AG04449 (cell line): Measurements from ENCODE around the gene PCP2.

Source experiments
- CTCF ChIA-PET: fragments of 350-600 bp; formaldehyde crosslinking; extraction: SDS; loops from one replicate; lab custom pipeline; 2021; ENCODE audit warnings: antibody characterized with exemption; lab: Yijun Ruan, JAX
- POLR2A ChIA-PET: fragments of 400-600, 350-600 bp; formaldehyde crosslinking; extraction: SDS; loops from one replicate; lab custom pipeline; 2020; ENCODE audit warnings: antibody characterized with exemption, inconsistent platforms; lab: Yijun Ruan, JAX
- DNase-seq: peaks from one replicate; pipeline ENCODE4 v3.0.0-alpha.2; 2010; ENCODE audit warnings: low read depth, low spot score
- H3K4me3 ChIP-seq: 2 replicates; pipeline ENCODE4 v1.5.1; 2011; ENCODE audit warnings: low read depth, mild to moderate bottlenecking, control low read depth, low read length
- CTCF ChIP-seq: IDR thresholded peaks from one replicate; pipeline ENCODE4 v1.5.1; 2011; ENCODE audit warnings: mild to moderate bottlenecking, moderate library complexity, low read length, control low read depth, inconsistent platforms; ENCODE audit not compliant: insufficient read depth; ENCODE audit errors: missing control alignments

Gene PCP2

DNA sequence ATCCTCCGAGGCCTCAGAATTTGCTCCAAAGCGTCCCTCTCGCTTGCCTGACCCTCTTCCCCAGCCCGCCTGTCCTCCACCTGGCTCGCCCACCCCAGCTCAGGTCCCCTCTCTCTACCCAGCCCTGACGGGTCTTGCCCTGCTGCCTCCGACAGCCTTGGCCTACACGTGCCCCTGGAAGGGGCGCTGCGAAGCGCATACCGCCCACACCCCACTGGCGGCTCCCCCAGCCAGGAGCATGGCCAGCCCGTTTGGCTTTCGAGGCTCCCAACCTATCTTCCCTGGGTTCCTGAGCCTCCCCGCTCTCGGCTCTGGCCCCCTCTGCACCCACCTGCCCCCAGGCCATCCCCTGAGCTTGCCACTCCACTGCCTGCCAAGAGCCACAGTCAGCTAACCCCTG, 8.7 kb downstream of the PCP2 start:
- no peak for DNase-seq
- POLR2A ChIA-PET = no interaction called here
- H3K4me3 ChIP-seq = no peak overlapping the region
- CTCF ChIA-PET = interaction anchor here (1.5 kb wide), 1 partner anchor 28 kb away, joined by 5 read pairs; no protein-coding TSS in a partner anchor
- TF ChIP-seq CTCF = no peak

- H3K4me3 ChIP-seq = no peak overlapping the region
- ChIA-PET POLR2A (no interaction called here), CTCF (interaction anchor here (1.1 to 1.5 kb wide), 2 partner anchors 28 kb away, joined by 3 to 5 read pairs; no protein-coding TSS in a partner anchor)
- no peak for TF ChIP-seq CTCF
- no peak for DNase-seq
These were observed 9.6 kb downstream of the PCP2 start for GRCh38 chr19:7623725-7624603.

DNA sequence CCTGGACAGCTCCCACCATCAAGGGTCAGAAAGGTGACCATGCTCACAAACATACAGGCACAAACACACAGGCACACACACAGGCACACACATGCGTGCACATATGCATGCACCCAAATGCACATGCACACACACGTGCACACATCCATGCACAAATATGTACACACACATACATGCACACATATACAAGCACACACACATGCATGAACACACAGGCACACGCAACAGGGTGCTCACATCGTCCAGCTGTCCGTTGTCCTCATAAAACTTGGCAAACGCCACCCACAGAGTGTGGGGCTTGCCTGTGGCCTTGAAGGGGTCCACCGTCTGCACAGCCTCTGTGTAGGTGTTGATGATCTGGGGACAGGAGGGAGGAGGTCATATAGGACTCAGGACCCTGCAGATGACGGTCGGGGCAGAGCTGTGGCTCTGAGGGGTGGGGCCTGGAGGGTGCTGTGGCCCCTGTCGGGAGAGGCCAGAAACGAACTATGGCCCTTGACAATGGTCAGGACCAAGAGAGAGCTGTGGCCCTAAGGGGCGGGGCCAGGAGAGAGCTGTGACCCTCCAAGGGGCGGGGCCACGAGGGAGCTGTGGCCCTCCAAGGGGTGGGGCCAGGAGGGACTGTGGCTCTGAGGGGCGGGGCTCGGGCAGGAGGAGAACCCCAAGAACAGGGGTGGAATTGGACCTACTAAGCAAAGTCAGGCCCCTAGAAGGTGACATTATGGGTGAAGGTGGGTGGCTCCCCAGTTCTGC, 10.4 kb downstream of the PCP2 start:
- ChIA-PET POLR2A (no interaction called here), CTCF (interaction anchor here (1.1 kb wide), 1 partner anchor 28 kb away, joined by 3 read pairs; no protein-coding TSS in a partner anchor)
- no peak for TF ChIP-seq CTCF
- DNase-seq = no peak
- no peak overlapping the region for H3K4me3 ChIP-seq

DNA sequence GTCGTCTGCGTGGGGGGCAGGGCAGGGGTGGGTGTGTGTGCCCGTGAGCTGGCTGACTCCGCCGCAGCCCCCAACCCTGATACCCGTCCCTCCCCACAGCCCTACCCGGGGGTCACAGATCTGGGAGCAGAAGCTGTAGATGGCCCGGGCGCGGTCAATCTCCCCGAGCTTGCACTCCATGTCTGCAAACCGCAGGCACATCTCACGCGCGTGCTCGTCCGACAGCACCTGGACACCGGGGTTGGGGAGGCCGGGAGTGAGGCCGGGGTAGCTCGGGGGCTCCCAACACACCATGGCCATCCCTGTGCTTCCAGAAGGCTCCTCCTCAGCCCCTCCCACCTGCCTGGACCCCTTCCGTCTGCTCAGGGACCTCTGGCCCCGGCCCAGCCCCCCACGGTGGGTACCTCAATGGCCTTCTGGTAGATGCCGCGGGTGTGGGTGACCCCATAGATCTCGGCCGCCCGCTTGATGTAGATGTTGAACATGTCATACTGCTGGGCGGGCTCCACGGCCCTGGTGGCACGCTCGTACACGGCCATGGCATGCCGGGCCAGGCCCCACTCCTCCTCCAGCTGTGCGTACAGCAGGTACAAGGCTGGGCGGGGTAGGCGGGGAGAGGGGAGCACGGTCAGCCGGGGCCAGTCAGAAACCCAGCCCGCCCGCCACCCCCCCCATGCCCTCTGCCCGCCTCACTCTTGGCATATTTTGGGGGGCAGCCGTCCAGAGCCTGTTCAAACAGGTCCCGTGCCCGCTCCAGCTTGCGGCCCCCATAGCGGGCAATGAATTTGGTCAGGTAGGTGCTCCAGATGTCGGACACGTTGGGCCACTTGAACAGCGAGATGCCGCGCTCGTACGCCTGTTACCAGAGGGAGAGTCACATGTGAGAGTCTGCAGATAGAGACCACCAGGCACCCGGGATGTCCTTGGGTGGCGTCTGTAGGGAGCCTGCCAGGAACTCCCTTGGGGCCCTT, 12.8 kb downstream of the PCP2 start:
- H3K4me3 ChIP-seq = no peak overlapping the region
- ChIA-PET POLR2A (no interaction called here), CTCF (no interaction called here)

GRCh38 chr19:7619671-7620441, 13.7 kb downstream of the PCP2 start:
- POLR2A ChIA-PET = no interaction called here

More for the DNA sequence above, 12.8 kb downstream of the PCP2 start:
- no peak for TF ChIP-seq CTCF
- no peak for DNase-seq

More at GRCh38 chr19:7619671-7620441, 13.7 kb downstream of the PCP2 start:
- no peak for TF ChIP-seq CTCF
- CTCF ChIA-PET = no interaction called here
- DNase-seq = no peak
- H3K4me3 ChIP-seq = no peak overlapping the region
